ACHN (cell line): ENCODE results near the gene RPL26.
"Not testable (repeated sequence)": the region's sequence is repeated elsewhere in the genome, so short reads cannot be mapped to it uniquely, and the experiment has no call there.

Source experiments
- DNase-seq: peaks from one replicate; pipeline ENCODE4 v3.0.0-alpha.2; 2015
- in situ Hi-C: cut with HindIII; loops from 2 replicates; pipeline ENCODE4 v1.10.0; 2017; ENCODE audit warnings: low sequenced_read_pairs, low pct_ligation_motif_present, low pct_unique_long_range_greater_than_20kb

The RPL26 gene

DNA sequence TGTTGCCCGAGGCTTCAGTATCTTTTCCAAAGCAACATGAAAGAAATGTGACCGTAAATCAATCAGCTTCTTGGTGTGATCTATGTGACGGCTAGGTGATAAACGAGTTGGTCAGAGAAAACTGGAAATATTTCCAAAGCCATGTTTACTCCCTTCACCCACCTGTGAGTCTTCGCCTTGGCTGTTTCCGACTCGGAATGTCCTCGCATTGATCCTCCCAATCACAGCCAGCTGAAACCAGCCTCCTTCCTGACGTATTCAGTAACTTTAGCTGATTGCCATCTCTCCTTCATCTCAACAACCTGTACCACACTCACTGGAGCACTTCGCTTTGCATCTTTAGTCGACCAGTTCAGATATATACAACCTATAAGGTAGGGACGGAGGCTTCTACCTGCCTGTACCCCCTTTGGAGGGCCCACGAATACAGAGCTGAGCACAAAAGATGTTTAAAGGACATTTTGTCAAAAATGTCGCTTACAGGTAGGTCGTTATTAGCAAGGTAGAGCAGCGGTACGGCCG is 7.2 kb downstream of the RPL26 start:
- DNase-seq = peak; percentile 13
- in situ Hi-C loops = no loop called here

DNA sequence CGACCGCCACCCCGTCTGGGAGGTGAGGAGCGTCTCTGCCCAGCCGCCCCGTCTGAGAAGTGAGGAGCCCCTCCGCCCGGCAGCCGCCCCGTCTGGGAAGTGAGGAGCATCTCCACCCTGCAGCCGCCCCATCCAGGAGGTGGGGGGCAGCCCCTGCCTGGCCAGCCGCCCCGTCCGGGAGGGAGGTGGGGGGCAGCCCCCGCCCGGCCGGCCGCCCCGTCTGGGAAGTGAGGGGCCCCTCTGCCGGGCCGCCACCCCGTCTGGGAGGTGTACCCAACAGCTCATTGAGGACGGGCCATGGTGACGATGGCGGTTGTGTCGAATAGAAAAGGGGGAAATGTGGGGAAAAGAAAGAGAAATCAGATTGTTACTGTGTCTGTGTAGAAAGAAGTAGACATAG is 9.1 kb downstream of the RPL26 start:
- in situ Hi-C loops, DNase-seq: not testable (repeated sequence)

DNA sequence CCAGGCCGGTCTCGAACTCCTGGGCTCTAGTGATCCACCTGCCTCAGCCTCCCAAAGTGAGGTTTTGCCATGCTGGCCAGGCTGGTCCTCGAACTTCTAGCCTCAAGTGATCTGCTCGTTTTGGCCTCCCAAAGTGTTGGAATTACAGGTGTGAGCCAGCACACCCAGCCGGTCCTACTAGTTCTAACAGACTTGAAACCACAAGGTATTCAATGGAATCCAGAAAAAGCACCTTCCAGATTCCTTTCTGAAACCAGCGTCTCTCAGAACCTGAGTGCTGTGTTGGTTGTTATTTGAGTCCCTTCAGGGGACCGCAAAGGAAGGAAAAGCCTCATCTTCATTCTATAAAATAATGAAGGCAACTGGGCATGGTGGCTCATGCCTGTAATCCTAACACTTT is 10.6 kb downstream of the RPL26 start:
- in situ Hi-C loops = no loop called here

DNA sequence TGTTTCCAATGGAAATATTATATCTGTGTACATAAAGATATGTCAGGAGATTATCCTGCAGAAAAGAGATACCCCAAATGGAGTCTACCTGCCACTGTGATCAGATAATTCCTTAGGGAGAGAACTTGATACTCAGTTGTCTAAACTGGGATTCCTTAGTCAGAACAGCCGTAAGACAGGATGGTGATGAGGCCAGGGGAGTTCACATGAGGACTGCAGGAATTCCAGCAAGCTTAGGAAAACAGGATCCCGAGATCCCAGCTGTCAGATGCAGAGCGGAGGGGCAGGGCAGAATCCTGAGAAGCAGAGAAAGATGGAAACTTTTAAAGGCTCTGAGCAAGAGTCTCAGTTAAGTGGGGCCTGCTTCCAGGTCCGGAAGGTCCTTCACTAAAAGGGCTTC is 11.2 kb downstream of the RPL26 start:
- in situ Hi-C loops = no loop called here

More for the DNA sequence above, 10.6 kb downstream of the RPL26 start:
- DNase-seq = no peak

DNA sequence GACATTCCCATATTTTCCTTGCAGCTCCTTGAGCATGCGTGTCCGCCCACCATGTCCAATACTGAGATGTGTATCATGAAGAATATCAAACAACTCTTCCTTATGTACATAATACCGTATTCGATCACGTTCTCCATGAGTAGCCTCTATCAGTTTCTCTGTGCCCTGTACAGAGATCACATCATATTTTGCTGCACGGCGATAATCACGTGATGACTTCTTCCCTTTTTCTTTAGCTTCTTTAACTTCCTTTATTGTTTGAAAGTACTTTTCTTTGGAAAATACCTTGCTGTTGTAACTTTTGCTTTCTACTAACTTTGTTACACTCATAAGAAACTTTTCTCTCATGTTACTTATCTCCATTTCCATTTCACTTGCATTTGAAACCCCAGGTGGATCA is 13.0 kb downstream of the RPL26 start:
- in situ Hi-C loops = no loop called here
- no peak for DNase-seq

More for the DNA sequence above, 11.2 kb downstream of the RPL26 start:
- DNase-seq = no peak

DNA sequence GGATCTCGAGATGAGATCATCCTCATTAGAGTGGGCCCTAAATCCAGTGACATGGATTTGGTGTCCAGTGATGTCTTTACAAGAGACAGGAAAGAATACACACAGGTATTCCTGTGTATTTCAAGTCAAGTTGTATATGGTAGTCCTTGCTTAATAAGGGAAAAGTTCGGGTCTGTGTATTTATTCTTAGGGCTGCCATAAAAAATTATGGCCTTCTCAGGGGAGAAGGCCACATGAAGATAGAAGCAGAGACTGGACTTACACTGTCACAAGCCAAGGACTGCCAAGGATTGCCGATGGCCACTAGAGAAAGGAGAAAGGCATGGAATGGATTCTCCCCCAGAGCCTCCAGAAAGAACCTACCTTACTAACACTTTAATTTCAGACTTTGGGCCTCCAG is 14.8 kb downstream of the RPL26 start:
- no peak for DNase-seq
- in situ Hi-C loops = no loop called here

DNA sequence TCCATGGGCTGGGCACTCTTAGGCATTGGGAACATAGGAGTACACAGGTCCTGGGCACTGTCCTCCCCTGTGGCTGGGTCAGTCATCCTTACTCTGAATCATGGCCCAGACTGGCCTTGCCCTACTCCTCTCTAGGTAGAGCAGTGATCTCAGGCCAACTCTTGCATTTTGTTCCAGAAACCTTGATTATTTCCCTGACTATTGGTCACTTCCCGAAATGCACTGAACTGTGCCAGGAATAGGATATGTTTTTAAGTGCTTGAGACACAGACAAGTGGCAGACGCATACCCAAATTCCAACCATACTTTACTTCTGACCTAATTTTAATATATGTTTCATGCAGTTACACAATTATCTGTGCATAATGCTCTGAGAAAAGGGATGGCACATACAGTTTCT is 16.8 kb downstream of the RPL26 start:
- in situ Hi-C loops = no loop called here
- peak; percentile 28 for DNase-seq

DNA sequence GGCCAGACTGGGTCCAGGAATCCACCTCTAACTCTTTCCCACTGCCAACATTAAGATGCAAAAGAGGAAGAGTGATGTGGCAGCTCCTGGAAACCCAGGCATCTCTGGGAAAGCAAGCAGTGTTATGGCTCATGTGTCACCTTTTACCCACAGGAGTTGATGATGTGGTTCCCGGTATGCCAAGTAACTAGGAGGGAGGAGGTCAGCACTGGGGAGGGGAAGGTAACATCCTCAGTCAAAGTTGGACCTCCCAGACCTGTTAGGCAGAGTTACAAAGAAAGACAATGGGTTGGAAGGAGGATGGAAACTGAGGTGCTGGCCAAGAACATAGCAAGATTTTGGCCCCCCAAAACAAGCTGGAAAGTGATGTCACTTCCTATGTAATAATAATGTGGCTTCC is 17.9 kb downstream of the RPL26 start:
- peak; percentile 26 for DNase-seq
- in situ Hi-C loops = no loop called here

DNA sequence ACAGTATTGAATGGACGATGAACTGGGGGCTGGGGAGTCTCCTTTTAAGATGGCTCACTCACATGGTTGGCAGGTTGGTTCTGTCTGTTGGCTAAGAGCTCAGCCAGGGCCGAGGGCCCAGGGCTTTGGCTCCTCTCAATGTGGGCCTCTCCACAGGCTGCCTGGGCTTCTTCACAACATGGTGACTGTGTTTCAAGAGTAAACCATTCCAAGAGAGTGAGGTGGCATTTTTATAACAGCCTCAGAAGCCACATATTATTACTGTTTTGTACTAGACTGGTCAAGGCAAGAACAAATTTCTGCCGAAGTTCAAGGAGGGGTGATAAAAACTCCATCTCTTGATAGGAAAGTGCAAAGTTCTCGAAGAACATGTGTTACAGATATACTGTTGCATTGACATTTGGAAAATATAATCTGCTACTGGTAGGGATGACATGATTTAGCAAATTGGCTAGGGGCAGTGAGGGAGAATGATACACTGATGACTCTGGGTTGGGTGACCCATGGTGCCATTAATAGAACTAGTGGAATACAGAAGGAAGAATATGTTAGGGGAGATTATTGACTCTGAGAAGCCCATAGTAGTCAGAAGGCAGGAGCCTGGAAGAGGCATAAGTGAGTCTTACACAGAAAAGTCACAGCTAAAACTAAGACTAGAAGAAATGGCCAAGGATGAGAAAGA is 20.2 kb downstream of the RPL26 start:
- no peak for DNase-seq
- in situ Hi-C loops = no loop called here

DNA sequence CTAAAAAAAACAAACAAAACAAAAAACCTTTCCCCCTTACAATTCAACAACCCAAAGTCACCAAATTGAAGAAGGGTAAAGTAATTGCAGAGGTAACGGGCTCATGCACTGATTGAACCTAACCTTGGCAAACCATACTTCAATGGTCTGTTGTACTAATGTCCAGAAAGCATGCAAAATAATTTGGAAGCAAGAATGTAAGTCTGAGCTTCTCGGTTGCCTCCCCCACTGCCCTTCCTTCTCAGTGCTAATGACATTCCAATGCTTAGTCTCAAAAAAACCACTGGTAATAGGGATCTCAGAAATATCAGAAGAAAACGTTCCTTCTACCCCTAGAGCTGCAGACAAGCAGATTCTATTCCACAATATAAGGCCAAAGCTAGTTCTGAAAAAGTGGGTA is 22.2 kb downstream of the RPL26 start:
- DNase-seq = no peak
- in situ Hi-C loops = no loop called here

DNA sequence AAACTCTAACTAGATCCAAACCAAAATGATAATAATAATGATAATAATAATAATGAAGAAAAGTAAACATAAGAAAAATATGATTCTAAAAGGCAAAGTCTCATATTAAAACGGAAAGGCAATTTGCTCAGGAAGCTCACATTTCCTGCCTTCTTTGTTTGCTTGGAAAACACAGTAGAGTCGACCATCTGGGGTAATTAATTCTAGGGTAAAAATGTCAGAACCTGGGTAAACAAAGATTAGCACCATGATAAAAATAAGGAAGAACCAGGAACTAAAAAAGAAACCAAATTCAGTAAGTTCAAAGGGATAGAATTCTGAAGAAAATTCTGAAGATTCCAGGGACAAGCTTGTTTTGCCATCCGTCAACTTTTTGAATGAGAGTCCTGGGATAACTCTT is 22.7 kb downstream of the RPL26 start:
- in situ Hi-C loops = no loop called here
- no peak for DNase-seq

DNA sequence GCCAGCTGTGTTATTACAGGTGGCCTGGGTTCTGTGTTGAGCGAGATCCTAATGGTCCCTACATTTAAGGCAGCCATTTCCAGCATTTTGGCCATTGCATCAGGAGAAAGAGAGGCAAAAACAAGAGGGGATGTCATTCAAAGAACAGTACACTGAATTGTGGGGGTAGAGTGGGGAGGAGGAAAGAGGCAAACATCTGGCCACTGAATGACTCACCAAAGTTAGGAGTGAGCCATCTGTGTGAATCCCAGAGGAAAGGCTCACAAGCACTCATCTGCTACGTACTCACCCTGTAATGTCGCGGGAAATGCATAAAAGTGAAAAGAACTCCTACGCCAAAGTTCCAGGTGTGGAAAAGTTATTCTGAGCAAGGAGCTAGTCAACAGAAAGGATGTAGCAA is 23.2 kb downstream of the RPL26 start:
- in situ Hi-C loops = no loop called here
- DNase-seq = no peak

DNA sequence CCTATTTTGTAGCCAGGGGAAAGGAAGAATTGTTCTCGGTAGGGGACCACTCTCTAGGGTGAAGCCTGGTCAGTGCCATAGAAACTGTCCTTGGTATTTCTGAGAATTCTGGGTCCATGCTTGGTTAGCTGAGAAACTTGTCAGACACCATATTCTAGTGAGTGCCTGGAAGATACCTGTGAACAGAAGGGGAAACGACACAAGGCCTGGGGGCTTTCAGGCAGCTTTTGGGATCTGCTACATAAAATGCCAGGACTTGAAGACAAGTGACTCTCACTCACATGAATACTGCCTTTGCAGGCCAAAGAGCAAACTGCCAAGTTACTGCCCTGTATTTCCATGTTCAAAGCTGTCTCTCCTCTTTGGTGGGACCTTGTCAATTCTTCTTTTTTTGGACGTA is 25.1 kb downstream of the RPL26 start:
- DNase-seq = no peak
- in situ Hi-C loops = no loop called here

DNA sequence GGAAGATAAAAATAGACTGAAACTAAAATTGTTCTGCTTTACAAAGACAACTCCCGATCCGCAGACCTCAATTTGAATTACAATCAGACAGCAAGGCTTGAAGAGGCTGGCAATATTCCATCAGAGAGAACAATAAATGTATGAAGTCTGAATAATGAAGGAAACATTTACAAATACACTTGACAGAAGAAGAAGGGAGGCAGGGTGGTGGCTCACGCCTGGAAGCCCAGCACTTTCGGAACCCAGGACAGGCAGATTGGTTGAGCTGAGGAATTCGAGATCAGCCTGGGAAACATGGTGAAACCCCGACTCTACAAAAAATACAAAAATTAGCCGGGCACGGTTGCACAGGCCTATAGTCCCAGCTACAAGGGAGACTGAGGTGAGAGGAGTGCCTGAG is 28.8 kb downstream of the RPL26 start:
- in situ Hi-C loops = no loop called here

DNA sequence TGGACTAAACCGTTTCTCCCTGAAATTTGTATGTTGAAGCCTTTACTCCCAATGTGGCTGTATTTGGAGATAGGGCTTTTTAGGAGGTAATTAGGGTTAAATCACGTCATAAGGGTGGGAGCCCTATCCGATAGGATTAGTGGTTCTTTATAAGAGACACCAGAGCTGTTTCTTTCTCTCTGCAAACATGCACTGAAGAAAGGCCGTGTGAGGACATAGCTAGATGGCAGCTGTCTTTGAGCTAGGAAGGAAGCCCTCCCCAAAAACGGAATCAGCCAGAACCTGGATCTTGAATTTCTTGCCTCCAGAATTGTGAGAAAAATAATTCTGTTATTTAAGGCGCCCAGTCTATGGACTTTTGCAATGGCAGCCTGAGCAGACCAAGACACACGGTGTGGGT is 29.3 kb downstream of the RPL26 start:
- in situ Hi-C loops = no loop called here
- no peak for DNase-seq

More for the DNA sequence above, 28.8 kb downstream of the RPL26 start:
- DNase-seq = no peak

DNA sequence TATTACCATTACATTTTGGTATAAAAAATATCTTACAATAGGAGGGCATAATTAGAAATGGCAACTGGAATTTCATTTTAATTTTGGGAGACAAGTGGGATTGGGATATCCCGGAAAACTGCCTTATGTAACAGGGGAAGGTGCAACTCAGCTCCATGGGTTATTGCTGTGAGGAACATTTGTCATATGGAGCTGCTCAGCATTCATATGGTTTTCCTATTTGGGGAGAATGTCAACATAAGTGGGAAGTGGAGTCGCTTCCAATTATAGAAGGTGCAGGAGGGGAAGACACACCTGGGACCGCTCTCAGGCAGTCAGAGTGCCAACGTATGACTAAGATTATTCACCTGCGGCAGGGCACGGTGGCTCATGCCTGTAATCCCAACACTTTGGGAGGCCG is 32.7 kb downstream of the RPL26 start:
- in situ Hi-C loops = no loop called here

DNA sequence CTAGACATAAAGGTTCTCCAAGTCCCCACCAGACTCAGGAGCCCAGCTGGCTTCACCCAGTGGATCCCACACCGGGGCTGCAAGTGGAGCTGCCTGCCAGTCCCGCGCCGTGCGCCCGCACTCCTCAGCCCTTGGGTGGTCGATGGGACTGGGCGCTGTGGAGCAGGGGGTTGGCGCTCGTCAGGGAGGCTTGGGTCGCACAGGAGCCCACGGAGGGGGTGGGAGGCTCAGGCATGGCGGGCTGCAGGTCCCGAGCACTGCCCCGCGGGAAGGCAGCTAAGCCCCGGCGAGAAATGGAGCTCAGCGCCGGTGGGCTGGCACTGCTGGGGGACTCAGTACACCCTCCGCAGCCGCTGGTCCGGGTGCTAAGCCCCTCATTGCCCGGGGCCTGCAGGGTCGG is 36.0 kb downstream of the RPL26 start:
- in situ Hi-C loops, DNase-seq: not testable (repeated sequence)

More for the DNA sequence above, 32.7 kb downstream of the RPL26 start:
- no peak for DNase-seq

DNA sequence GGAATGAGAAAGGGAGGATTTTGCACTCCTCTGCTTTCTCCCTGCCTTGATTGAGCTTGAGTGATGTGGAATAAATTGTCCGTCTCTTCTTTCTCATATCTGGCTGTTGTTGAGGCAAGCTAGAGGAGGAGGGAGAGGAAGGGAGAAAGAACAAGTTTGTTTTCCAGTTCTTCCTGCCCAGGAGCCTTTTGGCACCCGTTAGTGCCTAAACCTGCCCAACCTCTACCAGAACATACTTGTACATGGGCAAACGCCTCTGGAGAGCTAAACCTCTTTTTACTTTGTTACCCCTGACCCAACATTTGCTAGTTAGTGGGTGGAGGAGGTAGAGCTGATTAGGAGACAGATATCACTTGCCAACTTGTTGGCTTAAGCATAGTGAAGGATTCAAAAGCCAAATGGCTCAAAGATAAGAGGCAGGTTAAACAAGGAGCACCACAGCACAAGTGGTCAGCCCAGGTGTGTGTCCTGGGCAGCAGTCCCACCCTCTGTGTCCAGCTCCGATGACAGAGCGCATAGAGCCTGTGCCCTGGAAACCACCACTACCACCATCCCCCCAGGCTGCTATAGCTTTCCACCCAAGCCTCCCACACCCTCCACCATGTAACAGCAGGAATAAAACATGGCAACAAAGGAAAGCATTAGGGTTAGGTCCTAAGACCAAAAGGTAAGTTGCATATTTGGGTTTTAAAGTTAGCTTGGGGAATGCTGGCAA is 36.9 kb downstream of the RPL26 start:
- in situ Hi-C loops = no loop called here
- no peak for DNase-seq

DNA sequence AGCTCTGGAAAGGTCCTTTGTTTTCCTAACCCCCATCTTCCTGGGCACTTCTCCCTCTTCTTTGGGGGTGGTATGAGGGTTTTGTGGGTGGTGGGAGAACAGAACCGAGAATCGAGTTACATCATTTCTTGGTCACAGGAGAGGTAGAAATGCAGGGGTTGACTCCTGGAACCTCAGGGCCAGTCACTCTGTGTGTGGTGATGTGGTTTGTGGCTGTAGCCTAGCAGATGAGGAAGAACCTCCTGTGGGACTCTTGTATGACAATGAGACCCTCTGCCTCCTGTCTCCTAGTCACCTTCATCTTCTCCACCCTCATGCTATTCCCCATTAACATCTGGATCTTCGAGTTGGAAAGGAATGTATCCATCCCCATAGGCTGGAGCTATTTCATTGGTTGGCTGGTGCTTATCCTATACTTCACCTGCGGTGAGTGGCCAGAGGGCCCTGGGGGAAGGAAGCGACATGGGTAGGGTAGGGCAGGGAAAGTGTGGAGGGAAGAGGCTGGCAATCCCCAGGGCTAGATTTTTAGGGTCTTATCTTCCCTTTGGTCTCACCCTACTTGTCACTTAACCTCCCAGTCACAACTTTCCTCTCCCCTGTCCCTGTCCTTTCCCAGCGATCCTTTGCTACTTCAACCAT is 37.8 kb downstream of the RPL26 start:
- in situ Hi-C loops = no loop called here
- no peak for DNase-seq

DNA sequence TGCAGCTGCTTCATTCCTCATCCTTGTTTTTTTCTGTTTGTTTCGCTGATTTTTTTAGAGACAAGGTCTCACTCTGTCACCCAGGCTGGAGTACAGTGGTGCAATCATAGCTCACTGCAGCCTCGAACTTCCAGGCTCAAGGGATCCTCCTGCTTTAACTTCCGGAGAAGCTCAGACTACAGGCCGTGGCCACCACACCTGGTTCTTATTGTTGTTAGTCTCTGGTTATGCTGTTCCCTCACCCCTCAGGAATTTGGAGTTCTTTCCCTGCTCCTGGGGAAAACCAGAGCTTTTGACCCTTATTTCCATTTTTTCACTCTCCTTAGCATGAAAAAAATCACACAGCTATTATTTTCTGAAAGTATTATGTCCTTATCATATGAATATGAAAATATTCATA is 41.5 kb downstream of the RPL26 start:
- in situ Hi-C loops = no loop called here
- no peak for DNase-seq
